ENCODE data around the gene MAPK11.

- TF ChIP-seq, protein P1, sequence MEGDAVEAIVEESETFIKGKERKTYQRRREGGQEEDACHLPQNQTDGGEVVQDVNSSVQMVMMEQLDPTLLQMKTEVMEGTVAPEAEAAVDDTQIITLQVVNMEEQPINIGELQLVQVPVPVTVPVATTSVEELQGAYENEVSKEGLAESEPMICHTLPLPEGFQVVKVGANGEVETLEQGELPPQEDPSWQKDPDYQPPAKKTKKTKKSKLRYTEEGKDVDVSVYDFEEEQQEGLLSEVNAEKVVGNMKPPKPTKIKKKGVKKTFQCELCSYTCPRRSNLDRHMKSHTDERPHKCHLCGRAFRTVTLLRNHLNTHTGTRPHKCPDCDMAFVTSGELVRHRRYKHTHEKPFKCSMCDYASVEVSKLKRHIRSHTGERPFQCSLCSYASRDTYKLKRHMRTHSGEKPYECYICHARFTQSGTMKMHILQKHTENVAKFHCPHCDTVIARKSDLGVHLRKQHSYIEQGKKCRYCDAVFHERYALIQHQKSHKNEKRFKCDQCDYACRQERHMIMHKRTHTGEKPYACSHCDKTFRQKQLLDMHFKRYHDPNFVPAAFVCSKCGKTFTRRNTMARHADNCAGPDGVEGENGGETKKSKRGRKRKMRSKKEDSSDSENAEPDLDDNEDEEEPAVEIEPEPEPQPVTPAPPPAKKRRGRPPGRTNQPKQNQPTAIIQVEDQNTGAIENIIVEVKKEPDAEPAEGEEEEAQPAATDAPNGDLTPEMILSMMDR (IDR thresholded peaks at IDR 0.05) = no peak
- peak in 1 of 2 donors; percentile 12 for TF ChIP-seq POLR2A (IDR thresholded peaks at IDR 0.05)
These were observed 38.4 kb upstream of the MAPK11 start for GRCh38 chr22:50308597-50308935.

All from Peyer's patch (tissue), 4 donors.